Muscle of leg (tissue), 11 donors: ENCODE data around the gene NOTCH3. TPM values are rescaled to one million over a fixed set of nuclear protein-coding genes. Genes with fewer than 3 reads are reported as not detected.

Experiments
- DNase-seq: peaks from one replicate; pipeline ENCODE4 v3.0.0; 2013
- H3K27ac ChIP-seq: one replicate; pipeline ENCODE4 v1.5.1; 2013; ENCODE audit warnings: mild to moderate bottlenecking, low read length, control low read depth
- H3K27me3 ChIP-seq: one replicate; pipeline ENCODE4 v1.6.1; 2013; ENCODE audit warnings: low read length; ENCODE audit not compliant: control insufficient read depth, insufficient read depth
- H3K36me3 ChIP-seq: one replicate; pipeline ENCODE4 v1.6.1; 2013; ENCODE audit warnings: low read length; ENCODE audit not compliant: control insufficient read depth, insufficient read depth
- H3K4me1 ChIP-seq: one replicate; pipeline ENCODE4 v1.6.1; 2013; ENCODE audit warnings: low read length; ENCODE audit not compliant: control insufficient read depth, insufficient read depth
- H3K4me3 ChIP-seq: one replicate; pipeline ENCODE4 v1.5.1; 2013; ENCODE audit warnings: low read length, control low read depth
- H3K9me3 ChIP-seq: replicated peaks from 2 replicates; pipeline ENCODE4 v1.6.1; 2013; ENCODE audit warnings: low read depth, low read length; ENCODE audit not compliant: control insufficient read depth
- whole genome bisulfite sequencing: methylation state at CpG from one replicate; pipeline ENCODE4 v1.1.5; 2013; ENCODE audit warnings: missing lambda C conversion rate; ENCODE audit not compliant: insufficient coverage; 5-methylcytosine and 5-hydroxymethylcytosine counted together
- polyA plus RNA-seq, 8 donors: library from polyadenylated mRNA; unstranded; fragments of 120-200 nt; gene quantifications; one replicate each; pipeline versions ENCODE4 v1.2.1 to v1.2.3, GENCODE V29; 2013; ENCODE audit warnings: inconsistent platforms in 1 of 8, low replicate concordance in 1 of 8; ENCODE audit not compliant: insufficient read length in 8 of 8, insufficient read depth in 1 of 8
- total RNA-seq: library from RNA; stranded (reverse); fragments of 120-200 nt; gene quantifications from one replicate; pipeline ENCODE4 v1.2.4, GENCODE V29; 2013

The NOTCH3 gene
- total and polyA plus RNA-seq, 9 donors, result 63.1 to 241 (median 181) TPM

GRCh38 chr19:15123031-15123890 is 77.5 kb downstream of the NOTCH3 start:
- Histone ChIP-seq H3K27me3 (no peaks in the 10 kb centered on the region), H3K36me3 (peaks cover 43% of the 10 kb centered on the region), H3K27ac (peak overlapping the region; percentile 47), H3K9me3 (no peaks in the 10 kb centered on the region), H3K4me1 (peaks cover 27% of the 10 kb centered on the region), H3K4me3 (no peak overlapping the region)
- 91% methylated on average over 21 of the region's 22 CpGs for WGBS
- DNase-seq, result no peak

GRCh38 chr19:15122331-15123030 is 78.3 kb downstream of the NOTCH3 start:
- 98% methylated on average over 17 of the region's 21 CpGs for WGBS
- no peak overlapping the region for H3K27ac ChIP-seq
- H3K36me3 ChIP-seq, result peaks cover 51% of the 10 kb centered on the region
- peaks cover 27% of the 10 kb centered on the region for H3K4me1 ChIP-seq
- H3K9me3 ChIP-seq, result no peaks in the 10 kb centered on the region
- no peak for DNase-seq
- H3K27me3 ChIP-seq, result no peaks in the 10 kb centered on the region
- no peak overlapping the region for H3K4me3 ChIP-seq

GRCh38 chr19:15120135-15121026 is 80.4 kb downstream of the NOTCH3 start:
- no peak for DNase-seq
- WGBS, result 87% methylated on average over 11 of the region's 14 CpGs
- H3K27ac ChIP-seq, result no peak overlapping the region
- H3K36me3 ChIP-seq, result peaks cover 71% of the 10 kb centered on the region
- H3K9me3 ChIP-seq, result no peaks in the 10 kb centered on the region
- H3K27me3 ChIP-seq, result no peaks in the 10 kb centered on the region
- H3K4me1 ChIP-seq, result peaks cover 40% of the 10 kb centered on the region
- H3K4me3 ChIP-seq, result no peak overlapping the region

DNA sequence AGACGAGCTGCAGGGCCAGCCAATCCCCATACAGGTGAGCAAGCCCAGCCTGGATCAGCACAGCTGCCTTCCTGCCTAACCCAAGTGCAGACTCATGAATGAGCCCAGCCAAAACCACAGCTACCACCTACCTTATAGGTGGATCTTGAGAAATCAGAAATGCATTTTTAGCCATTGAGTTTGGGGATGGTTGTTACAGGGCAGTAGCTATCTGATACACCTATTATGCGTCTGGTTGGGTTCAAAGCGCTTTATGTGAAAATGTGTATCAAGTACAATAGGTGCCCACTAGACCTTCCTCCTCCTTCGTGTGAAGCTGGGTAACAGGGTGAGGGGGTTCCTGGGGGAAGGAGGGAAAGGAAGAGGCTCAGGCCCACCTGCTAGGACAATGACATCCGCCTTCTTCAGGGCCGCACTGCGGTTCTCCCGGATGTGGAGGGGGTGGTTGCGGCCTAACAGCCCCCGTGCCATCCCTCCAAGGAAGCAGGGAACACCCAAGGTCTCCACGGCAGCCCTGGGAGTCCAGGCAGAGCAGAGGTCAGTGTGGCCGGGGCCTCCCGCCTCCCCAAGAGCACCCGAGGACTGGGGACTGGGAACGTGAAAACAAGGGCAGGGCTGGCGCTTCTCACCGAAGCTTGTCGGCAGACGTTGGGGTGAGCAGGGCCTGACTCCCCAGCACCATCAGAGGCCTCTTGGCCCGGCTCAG is 81.9 kb downstream of the NOTCH3 start:
- Histone ChIP-seq H3K9me3 (no peaks in the 10 kb centered on the region), H3K36me3 (peaks cover 78% of the 10 kb centered on the region), H3K27ac (no peak overlapping the region), H3K27me3 (no peaks in the 10 kb centered on the region), H3K4me1 (peaks cover 31% of the 10 kb centered on the region), H3K4me3 (no peak overlapping the region)
- 95% methylated on average over 14 of the region's 20 CpGs for WGBS
- DNase-seq, result no peak

GRCh38 chr19:15118248-15118647 is 82.5 kb downstream of the NOTCH3 start:
- H3K4me3 ChIP-seq, result no peak overlapping the region
- WGBS, result 81% methylated on average over 2 of the region's 2 CpGs
- no peak overlapping the region for H3K27ac ChIP-seq
- no peaks in the 10 kb centered on the region for H3K9me3 ChIP-seq
- H3K36me3 ChIP-seq, result peaks cover 85% of the 10 kb centered on the region
- H3K27me3 ChIP-seq, result no peaks in the 10 kb centered on the region
- no peak for DNase-seq
- peaks cover 24% of the 10 kb centered on the region for H3K4me1 ChIP-seq

DNA sequence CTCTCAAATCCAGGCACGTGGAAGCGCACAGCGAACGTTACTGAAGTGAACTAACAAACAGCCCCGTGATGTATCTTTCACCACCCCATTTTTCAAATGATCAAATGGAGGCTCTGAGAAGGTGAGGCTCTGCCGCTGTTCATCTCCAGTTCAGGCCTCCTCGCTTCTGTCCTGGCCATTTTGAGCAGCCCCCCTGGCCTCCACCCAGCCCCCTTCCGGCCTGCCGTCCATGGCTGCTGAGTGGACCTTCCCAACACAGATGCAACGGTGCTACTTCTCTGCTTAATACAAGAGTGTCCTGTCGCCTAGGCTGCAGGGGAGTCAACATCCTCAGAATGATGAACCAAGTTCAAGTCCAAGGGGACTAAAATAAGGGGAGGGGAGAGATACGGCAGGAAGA is 83.9 kb downstream of the NOTCH3 start:
- H3K27ac ChIP-seq, result peak overlapping the region; percentile 21
- peaks cover 87% of the 10 kb centered on the region for H3K36me3 ChIP-seq
- 77% methylated on average over 10 of the region's 12 CpGs for WGBS
- H3K4me1 ChIP-seq, result peaks cover 20% of the 10 kb centered on the region
- no peak for DNase-seq
- no peaks in the 10 kb centered on the region for H3K9me3 ChIP-seq
- H3K4me3 ChIP-seq, result no peak overlapping the region
- no peaks in the 10 kb centered on the region for H3K27me3 ChIP-seq

- peak overlapping the region; percentile 21 for H3K27ac ChIP-seq
- H3K36me3 ChIP-seq, result peaks cover 90% of the 10 kb centered on the region
- H3K27me3 ChIP-seq, result no peaks in the 10 kb centered on the region
- 67% methylated on average over 13 of the region's 23 CpGs for WGBS
- no peak for DNase-seq
- H3K4me3 ChIP-seq, result no peak overlapping the region
- no peaks in the 10 kb centered on the region for H3K9me3 ChIP-seq
- peaks cover 20% of the 10 kb centered on the region for H3K4me1 ChIP-seq
These were observed 84.8 kb downstream of the NOTCH3 start for GRCh38 chr19:15115762-15116615.

- DNase-seq, result peak; percentile 70
- peaks cover 20% of the 10 kb centered on the region for H3K4me1 ChIP-seq
- H3K4me3 ChIP-seq, result no peak overlapping the region
- 32% methylated on average over 10 of the region's 13 CpGs for WGBS
- no peaks in the 10 kb centered on the region for H3K27me3 ChIP-seq
- H3K9me3 ChIP-seq, result no peaks in the 10 kb centered on the region
- H3K36me3 ChIP-seq, result peaks cover 92% of the 10 kb centered on the region
- no peak overlapping the region for H3K27ac ChIP-seq
These were observed 85.7 kb downstream of the NOTCH3 start for GRCh38 chr19:15115080-15115479.

- Histone ChIP-seq H3K9me3 (no peaks in the 10 kb centered on the region), H3K4me1 (peaks cover 20% of the 10 kb centered on the region), H3K4me3 (no peak overlapping the region), H3K36me3 (peaks cover 88% of the 10 kb centered on the region), H3K27ac (no peak overlapping the region), H3K27me3 (no peaks in the 10 kb centered on the region)
- no peak for DNase-seq
- WGBS, result 70% methylated on average over 6 of the region's 7 CpGs
These were observed 86.6 kb downstream of the NOTCH3 start for GRCh38 chr19:15114153-15114540.
